Eye (tissue), 1 donor: ENCODE data around the gene PSD4.

Experiments
- DNase-seq: peaks from one replicate; pipeline ENCODE4 v3.0.0-alpha.2; 2015

The PSD4 gene

DNA sequence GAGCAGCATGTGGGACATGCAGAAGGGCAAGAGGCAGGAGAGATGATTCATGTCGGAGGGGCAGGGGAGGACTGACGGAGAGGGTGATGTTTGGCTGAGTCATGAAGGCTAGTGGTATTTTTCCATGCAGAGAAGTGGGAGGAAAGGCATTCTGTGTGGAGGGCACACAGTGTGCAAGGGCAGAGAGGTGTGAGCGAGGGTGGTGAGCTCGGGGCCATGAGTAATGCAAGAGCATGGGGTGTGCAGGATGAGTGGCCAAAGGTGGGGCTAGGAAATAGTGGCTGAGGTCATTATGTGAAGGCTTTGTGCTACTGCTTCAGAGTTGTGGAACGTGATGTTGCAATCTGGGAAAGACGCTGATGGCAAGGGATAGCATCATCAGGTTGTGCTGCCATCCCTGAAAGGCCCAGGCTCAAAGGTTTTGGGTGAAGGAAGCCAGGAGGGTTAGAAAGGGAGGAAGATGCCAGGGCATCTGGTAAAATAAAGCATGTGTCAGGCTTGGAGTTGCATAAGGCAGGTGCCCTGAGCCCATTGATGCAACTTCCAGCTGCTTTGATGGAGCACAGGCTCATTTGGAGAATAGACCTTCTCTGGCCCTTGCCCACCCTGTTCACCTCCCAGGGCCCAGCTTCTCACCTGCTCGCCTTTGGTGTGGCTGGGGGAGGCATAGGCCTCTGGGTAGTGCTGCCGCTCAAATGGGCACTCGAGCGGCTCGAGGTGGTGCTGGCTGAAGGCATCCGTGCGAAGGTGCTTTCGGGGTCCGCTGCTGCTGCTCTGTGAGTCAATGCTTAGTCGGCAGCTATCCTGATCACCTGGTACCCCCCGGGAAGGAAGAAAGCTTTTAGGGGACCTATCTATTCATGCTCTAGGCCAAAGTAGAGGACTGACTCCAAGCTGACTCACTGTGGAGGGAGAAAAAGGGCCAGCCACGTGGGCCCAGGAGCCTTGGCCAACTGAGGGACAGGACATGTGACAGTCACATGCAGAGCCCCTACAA lies 67.4 kb downstream of the PSD4 start:
- DNase-seq = no peak

GRCh38 chr2:113242327-113242726 lies 68.6 kb downstream of the PSD4 start:
- DNase-seq = no peak

DNA sequence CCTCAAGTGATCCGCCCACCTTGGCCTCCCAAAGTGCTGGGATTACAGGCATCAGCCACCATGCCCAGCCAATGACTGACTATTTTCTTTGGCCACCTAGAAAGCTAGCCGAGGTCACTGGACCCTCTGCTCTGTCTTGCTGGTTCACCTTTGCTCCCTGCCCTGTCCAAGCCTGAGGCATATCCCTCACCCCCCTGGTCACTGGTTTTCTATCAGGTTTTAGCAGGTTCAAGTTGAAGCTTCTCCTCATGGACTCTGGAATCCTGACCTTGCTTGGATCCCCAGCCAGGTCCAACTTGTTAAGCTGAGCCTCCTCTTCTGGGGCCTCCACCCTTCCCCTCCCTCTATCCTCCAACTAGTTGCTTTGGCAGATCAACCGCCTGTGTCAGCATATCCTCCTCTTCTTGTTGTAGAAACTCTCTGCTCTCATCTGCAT lies 71.5 kb downstream of the PSD4 start:
- no peak for DNase-seq

DNA sequence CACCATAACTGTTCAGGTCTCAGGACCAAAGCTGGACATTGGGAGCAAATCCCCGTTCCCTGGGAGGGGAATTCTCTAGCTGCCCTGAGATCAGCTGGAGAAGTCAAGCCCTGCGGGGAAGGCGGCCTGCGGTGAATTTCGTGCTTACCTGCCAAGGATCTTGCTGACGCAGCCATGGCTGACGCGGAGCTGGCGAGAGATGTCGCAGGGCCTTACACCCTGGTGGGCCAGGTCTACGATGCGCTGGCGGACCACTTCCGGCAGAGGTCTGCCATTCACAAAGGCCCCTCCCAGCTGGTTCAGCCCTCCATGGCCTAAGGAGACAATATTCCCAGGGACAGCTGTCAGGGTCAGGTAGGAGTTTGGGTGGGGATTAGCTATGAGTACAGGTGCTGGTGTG lies 72.8 kb downstream of the PSD4 start:
- DNase-seq = no peak

GRCh38 chr2:113248997-113249770 lies 75.4 kb downstream of the PSD4 start:
- DNase-seq = peak; percentile 91

GRCh38 chr2:113251118-113251517 lies 77.3 kb downstream of the PSD4 start:
- DNase-seq = no peak

GRCh38 chr2:113252047-113252590 lies 78.3 kb downstream of the PSD4 start:
- DNase-seq = no peak

GRCh38 chr2:113253453-113253852 lies 79.7 kb downstream of the PSD4 start:
- no peak for DNase-seq

- no peak for DNase-seq
Observed at GRCh38 chr2:113255140-113256070, 81.6 kb downstream of the PSD4 start.

DNA sequence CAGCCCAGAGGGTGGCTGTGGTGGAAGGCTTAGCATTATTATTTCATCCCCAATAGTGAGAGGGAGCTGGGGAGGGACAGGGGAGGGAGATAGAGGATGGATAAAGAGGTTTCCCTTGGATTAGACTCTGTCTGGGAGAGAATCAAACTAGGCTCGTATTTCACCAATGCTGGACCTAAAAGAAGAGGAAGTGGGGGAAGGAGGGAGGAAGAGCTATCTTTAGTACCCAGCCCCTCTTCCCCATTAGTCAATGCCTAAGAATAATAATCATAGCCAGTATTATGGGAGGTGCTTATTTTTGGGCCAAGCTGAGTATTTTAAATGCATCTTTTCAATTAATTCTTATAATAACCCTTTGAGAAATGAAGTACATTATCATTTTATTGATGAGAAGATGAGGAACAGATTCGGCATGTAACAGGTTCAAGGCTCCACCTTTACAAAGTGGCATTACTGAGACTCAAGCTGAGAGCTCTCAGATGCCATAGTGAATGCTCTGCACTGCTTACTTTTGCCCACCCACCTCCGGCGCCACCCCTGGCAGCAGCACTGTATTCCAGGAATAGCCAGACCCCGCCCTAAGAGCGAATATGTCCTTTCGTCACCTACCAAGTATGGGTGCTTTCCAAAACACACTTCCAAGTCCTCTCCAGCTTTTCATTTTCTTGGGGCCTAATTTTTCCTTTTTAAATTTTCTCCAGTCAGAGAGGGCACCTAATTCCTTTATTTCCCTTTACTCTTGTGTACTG lies 83.9 kb downstream of the PSD4 start:
- no peak for DNase-seq

DNA sequence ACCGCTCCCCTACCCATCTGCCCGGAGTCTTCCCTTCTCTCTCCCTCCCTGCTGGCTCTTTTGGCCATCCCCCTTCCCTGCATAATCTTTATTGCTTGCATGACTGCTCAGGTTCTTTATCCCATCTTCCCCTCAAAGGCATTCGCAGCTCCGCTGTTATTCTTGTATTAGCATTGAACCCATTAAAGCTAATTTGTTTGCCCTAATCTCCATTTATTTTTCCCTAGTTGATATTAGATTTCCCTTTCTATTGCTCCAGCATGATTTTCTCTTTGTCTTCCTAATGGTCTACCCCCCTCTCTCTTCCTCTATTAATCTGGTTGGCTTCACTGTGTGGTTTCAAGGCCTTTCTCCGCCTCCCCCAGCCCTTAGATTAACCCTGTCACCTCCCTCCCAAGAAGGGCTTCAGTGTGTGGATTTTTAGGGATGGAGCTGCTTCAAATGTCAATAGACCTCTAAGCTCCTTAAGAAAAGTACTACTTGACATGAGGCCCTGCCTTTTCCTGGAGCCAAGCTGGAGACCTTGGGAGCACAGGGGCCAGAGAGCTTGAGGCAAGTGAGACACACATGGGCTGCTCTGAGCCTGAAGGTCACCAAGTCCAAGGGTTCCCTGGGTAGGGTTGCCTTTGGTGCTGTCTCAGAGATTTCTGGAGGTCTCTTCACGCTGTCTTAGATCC lies 84.8 kb downstream of the PSD4 start:
- no peak for DNase-seq
